ENCODE results near the gene CCDC71L. TPM values are rescaled to one million over a fixed set of nuclear protein-coding genes. Genes with fewer than 3 reads are reported as not detected.

Gene CCDC71L
- total and polyA plus RNA-seq, 2 donors (not counting 3 experiments of a cell fraction or from before 2014, with no cell fraction given) = 60.3 to 62.5 TPM

GRCh38 chr7:106626376-106627164 is 34.4 kb downstream of the CCDC71L start:
- no peaks in the 10 kb centered on the region for H4K20me1 ChIP-seq (replicated peaks; ENCODE audit: control insufficient read depth, extremely low read depth, insufficient read depth, low read length)
- TF ChIP-seq FOS (IDR thresholded peaks at IDR 0.05; ENCODE audit: borderline replicate concordance, insufficient read depth, low read length) (no peak), EZH2 (IDR thresholded peaks at IDR 0.05; ENCODE audit: borderline replicate concordance, low read depth, low read length, severe bottlenecking) (no peak), CTCF (IDR thresholded peaks at IDR 0.05; ENCODE audit: extremely low read depth in 1 of 2, insufficient read depth in 1 of 2, low read depth in 1 of 2, low read length in 2 of 2) (no peak), JUN (IDR thresholded peaks at IDR 0.05; ENCODE audit: borderline replicate concordance, insufficient read depth, insufficient read length, low read depth) (no peak), GATA2 (IDR thresholded peaks at IDR 0.05; ENCODE audit: insufficient read depth, insufficient read length, low read depth, low read length) (no peak), POLR2AphosphoS5 (IDR thresholded peaks at IDR 0.05; ENCODE audit: insufficient read depth, low read depth, low read length) (no peak), POLR2A (IDR thresholded peaks at IDR 0.05; ENCODE audit: low read depth, low read length) (no peak), MYC (IDR thresholded peaks at IDR 0.05; ENCODE audit: low read depth, low read length) (no peak), MAX (IDR thresholded peaks at IDR 0.05; ENCODE audit: insufficient read depth, insufficient read length) (no peak)
- H3K4me2 ChIP-seq (ENCODE audit: insufficient read depth, low read length) = no peak overlapping the region
- no peak overlapping the region for H3K27ac ChIP-seq (ENCODE audit: insufficient read depth, low read depth, low read length)
- dilution Hi-C loops (cut with MboI; ENCODE audit: extremely low pct_ligation_motif_present, low sequenced_read_pairs) = no loop called here
- H3K4me3 ChIP-seq (replicated peaks in 1 of 3; ENCODE audit: insufficient read depth in 1 of 3, low read depth in 1 of 3, low read length in 3 of 3) = no peak overlapping the region
- peaks cover 2% of the 10 kb centered on the region for H3K9me3 ChIP-seq (replicated peaks; ENCODE audit: control insufficient read depth, insufficient read depth, low read length)
- DNase-seq (ENCODE audit: low read depth, low spot score) = no peak
- H3K4me1 ChIP-seq (ENCODE audit: control insufficient read depth, extremely low read depth, insufficient read depth, low read length) = peaks cover 16% of the 10 kb centered on the region
- H3K36me3 ChIP-seq (ENCODE audit: control insufficient read depth in 2 of 2, extremely low read depth in 1 of 2, insufficient read depth in 2 of 2, low read length in 2 of 2) = no peaks in the 10 kb centered on the region
- H3K9ac ChIP-seq (replicated peaks; ENCODE audit: extremely low read depth, insufficient read depth, low read length) = no peak overlapping the region
- intact Hi-C loops (cut with micrococcal nuclease) = no loop called here
- ChIA-PET CTCF (interaction anchor here (1.0 kb wide), 1 partner anchor 84 kb away, joined by 3 read pairs; no protein-coding TSS in a partner anchor), POLR2A (no interaction called here)
- peak; percentile 21 for FAIRE-seq
- H3K27me3 ChIP-seq (ENCODE audit: control insufficient read depth in 2 of 2, insufficient read depth in 2 of 2, low read length in 2 of 2) = peaks cover 4 to 5% of the 10 kb centered on the region in 2 experiments
- H3K9me1 ChIP-seq (replicated peaks; ENCODE audit: control insufficient read depth, extremely low read depth, insufficient read depth, low read length) = no peaks in the 10 kb centered on the region
- H3K79me2 ChIP-seq (ENCODE audit: control insufficient read depth, insufficient read depth, low read length) = no peaks in the 10 kb centered on the region
- H2AFZ ChIP-seq (ENCODE audit: low read depth, low read length) = no peak overlapping the region
- TSS peak; percentile 14 for BruUV-seq (replicated peaks)
